ENCODE results near the gene LRRC1. TPM values are rescaled to one million over a fixed set of nuclear protein-coding genes. Genes with fewer than 3 reads are reported as not detected.
A peak's percentile ranks its signal among the peaks of the same experiment; 100 is the strongest.

The LRRC1 gene
- total and polyA plus RNA-seq, 2 of the 8 experiments (the other 6 are each of a cell fraction or from before 2014, with no cell fraction given) = 6.7 to 15.9 TPM

- TF ChIP-seq SP1 (IDR thresholded peaks at IDR 0.05; ENCODE audit: low read depth, low read length) (peak; percentile 73), TBP (IDR thresholded peaks at IDR 0.05; ENCODE audit: low read depth, low read length) (peak; percentile 48; the same call in 1 of the 2 replicates), MAX (IDR thresholded peaks at IDR 0.05) (peak; percentile 54; the same call in 1 of the 2 replicates)
Measured at GRCh38 chr6:53793318-53794136, 1.3 kb upstream of the LRRC1 start (continued).
